Right cardiac atrium (tissue), 5 donors: ENCODE results near the gene LGR6. TPM values are rescaled to one million over a fixed set of nuclear protein-coding genes. Genes with fewer than 3 reads are reported as not detected.
A peak's percentile ranks its signal among the peaks of the same experiment; 100 is the strongest.

Experiments
- ATAC-seq, 2 donors: fragments of 200-7000 bp; cut with Tn5 transposase; one replicate each; pipeline versions ENCODE4 v1.8.0 to v1.9.1; 2020; ENCODE audit warnings: moderate library complexity in 2 of 2, mild to moderate bottlenecking in 1 of 2
- DNase-seq, 3 donors: peaks; one replicate each; pipeline ENCODE4 v3.0.0-alpha.2; 2020
- H3K27ac ChIP-seq: one replicate; pipeline ENCODE4 v1.5.1; 2013; ENCODE audit warnings: mild to moderate bottlenecking, low read length, control low read depth, moderate library complexity
- H3K27me3 ChIP-seq: one replicate; pipeline ENCODE4 v1.6.1; 2013; ENCODE audit not compliant: control insufficient read depth, insufficient read depth
- H3K4me1 ChIP-seq: one replicate; pipeline ENCODE4 v1.6.1; 2013; ENCODE audit warnings: low read length; ENCODE audit not compliant: control insufficient read depth, insufficient read depth
- H3K4me3 ChIP-seq: one replicate; pipeline ENCODE4 v1.5.1; 2013; ENCODE audit warnings: low read length, control low read depth
- H3K9me3 ChIP-seq: one replicate; pipeline ENCODE4 v1.6.1; 2013; ENCODE audit warnings: low read length; ENCODE audit not compliant: control insufficient read depth
- WGBS: extraction: QIAGEN DNeasy Blood & Tissue Kit; methylation state at CpG from one replicate; pipeline ENCODE4 v1.1.7; 2013; 5-methylcytosine and 5-hydroxymethylcytosine counted together
- intact Hi-C, 4 donors: fragments of 100-400 bp; cut with DNase I; formaldehyde crosslinking; loops; one replicate each; pipeline versions ENCODE4 v1.11.0 to v1.14.0; 2022 to 2023
- polyA plus RNA-seq: library from polyadenylated mRNA; stranded (reverse); fragments of 200-250 nt; gene quantifications from one replicate; pipeline ENCODE4 v1.2.3, GENCODE V29; 2013
- total RNA-seq, 4 donors: library from RNA; stranded (reverse); fragmentation: NEBNext Ultra II Directional; extraction: Animal tissue kit (Norgen Biotek cat#: 25700); gene quantifications; one replicate each; pipeline ENCODE4 v1.2.1, GENCODE V29; 2021
- donor health status: healthy with polysubstance abuse.
- donor health status: DM: no; HTN: yes; CAD: no.
- donor health status: DM: no; HTN: no; CAD: no.
- donor health status: DM: no; HTN: yes; CAD: no; lungs with severe emphysema.
- donor health status: DM: yes; HTN: yes; CAD: no.

LGR6 gene
- total and polyA plus RNA-seq, 5 donors: 22.4 to 52.7 (median 29.0) TPM

DNA sequence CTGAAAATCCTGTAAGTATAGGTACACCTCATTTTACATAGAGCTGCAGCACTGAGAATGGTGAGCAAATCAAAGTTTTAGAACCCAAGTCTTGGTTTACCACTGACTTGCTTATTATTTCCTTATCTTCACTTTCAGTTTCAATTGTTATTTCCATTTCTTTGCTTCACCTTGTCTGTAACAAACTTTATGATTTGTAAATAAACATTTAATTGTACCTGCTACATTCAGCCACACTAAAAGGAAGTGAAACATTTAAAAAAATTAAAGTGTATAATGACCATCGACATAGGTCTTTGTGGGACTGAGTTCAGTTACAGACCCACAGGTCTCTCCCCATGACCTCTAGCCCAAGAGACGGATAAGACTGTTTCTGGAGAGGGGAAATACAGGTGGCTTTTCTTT is 34.4 kb downstream of the LGR6 start:
- ATAC-seq: no peak
- no peaks in the 10 kb centered on the region for H3K9me3 ChIP-seq
- H3K27me3 ChIP-seq: no peaks in the 10 kb centered on the region
- no peak overlapping the region for H3K27ac ChIP-seq
- peaks cover 4% of the 10 kb centered on the region for H3K4me1 ChIP-seq
- intact Hi-C loops: no loop called here
- WGBS: 88% methylated on average over 2 of the region's 2 CpGs
- DNase-seq: no peak
- H3K4me3 ChIP-seq: no peak overlapping the region

DNA sequence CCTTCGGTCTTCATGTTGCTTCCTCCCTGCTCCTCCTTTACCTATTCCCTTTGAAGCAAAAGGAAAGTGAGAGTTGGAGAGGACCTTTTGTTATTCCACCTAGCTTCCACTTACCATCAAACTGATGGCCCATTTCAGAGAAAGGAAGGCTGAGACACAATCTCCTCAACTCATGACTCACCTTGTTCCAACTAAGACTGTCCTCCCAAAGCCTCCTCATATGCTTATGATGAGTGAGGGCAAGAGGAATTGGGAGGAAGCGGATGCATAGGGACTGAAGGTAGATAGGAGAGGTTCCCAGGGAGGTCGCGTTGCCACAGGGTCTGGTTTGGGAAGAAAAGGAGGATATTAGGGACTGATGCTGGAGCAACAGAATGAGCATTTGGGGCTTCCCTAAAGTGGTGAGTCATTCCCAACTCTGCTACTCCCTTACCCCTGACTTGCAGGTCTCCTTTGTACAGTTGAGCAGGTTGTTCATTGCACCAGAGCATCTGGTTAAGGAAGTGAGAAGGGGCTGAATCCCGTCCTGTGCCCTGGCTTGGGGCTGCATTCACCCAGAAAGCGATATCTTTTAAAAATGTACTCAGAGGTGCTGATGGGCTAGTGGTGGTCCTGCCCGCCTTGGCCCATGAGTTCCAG is 35.0 kb downstream of the LGR6 start:
- intact Hi-C loops: no loop called here

DNA sequence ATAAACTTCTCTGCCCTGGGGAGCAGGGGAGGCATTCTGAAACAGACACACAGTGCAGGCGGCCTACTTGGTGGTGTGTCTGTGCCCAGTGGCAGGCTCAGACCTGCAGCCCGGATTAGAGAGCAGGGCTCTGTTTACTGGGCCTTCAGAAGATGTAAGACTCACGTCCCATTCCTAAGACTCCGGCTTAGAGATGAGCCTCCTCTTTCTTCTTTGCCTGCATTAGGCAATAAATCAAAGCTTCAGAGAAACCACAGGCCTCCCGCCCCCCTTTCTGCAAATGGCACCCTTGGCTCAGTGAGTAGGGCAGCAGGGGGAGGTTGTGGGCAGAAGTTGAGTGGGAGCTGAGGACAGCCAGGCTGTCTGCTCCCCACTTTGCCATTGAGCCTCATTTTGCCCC is 35.8 kb downstream of the LGR6 start:
- 87% methylated on average over 5 of the region's 5 CpGs for WGBS
- intact Hi-C loops: no loop called here
- Histone ChIP-seq H3K9me3 (no peaks in the 10 kb centered on the region), H3K27me3 (no peaks in the 10 kb centered on the region), H3K4me3 (no peak overlapping the region), H3K4me1 (no peaks in the 10 kb centered on the region), H3K27ac (no peak overlapping the region)
- DNase-seq (no peak), ATAC-seq (no peak)

More for the DNA sequence above, 35.0 kb downstream of the LGR6 start:
- Histone ChIP-seq H3K4me3 (no peak overlapping the region), H3K4me1 (no peaks in the 10 kb centered on the region), H3K27me3 (no peaks in the 10 kb centered on the region), H3K9me3 (no peaks in the 10 kb centered on the region), H3K27ac (no peak overlapping the region)
- WGBS: 93% methylated on average over 7 of the region's 7 CpGs
- ATAC-seq: no peak
- no peak for DNase-seq

DNA sequence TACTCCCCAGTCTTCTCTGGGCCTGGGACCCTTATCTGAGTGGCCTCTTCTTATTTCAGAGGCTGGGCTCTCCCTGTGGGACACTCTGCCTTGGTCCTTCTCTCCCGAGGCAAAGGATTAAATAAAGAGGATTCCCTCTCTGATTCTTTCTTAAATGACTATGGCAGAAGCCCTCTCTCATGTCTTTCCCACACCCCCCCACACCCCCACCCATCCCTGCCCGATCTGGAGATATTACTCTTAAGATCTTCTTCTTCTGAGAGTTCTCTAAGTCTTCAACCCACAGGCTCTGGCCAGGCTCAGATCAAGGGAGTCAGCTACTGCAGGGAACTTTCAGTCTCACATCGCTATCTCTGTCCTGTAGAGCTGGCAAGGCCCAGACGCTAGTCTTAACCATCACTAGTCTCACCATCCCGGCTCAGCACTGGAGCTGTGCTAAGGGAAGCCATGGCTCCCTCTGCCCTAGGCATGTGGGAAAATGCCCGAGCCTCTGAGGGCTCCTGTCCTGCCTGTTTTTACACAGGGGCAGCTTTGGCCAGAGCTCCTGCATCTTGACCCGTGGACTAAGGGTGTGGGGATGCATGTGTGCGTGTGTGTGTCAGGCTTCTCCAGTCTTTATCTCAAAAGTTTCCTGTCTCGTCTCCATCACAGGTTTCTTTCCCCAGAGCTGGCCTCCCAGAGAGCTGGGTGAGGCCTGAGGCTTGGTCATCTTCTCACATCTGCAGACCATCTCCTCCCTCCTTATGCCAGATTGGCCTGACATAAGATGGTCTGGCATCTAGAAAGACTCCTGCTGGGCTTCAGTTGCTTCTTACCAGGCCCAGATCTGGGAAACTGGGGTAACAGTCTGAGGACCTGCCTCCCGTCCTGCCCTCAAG is 36.7 kb downstream of the LGR6 start:
- intact Hi-C loops: no loop called here
- DNase-seq (no peak), ATAC-seq (peak; percentile 47 to 49)
- no peak overlapping the region for H3K4me3 ChIP-seq
- H3K9me3 ChIP-seq: no peaks in the 10 kb centered on the region
- no peaks in the 10 kb centered on the region for H3K4me1 ChIP-seq
- 50% methylated on average over 10 of the region's 10 CpGs for WGBS
- no peak overlapping the region for H3K27ac ChIP-seq
- H3K27me3 ChIP-seq: no peaks in the 10 kb centered on the region

DNA sequence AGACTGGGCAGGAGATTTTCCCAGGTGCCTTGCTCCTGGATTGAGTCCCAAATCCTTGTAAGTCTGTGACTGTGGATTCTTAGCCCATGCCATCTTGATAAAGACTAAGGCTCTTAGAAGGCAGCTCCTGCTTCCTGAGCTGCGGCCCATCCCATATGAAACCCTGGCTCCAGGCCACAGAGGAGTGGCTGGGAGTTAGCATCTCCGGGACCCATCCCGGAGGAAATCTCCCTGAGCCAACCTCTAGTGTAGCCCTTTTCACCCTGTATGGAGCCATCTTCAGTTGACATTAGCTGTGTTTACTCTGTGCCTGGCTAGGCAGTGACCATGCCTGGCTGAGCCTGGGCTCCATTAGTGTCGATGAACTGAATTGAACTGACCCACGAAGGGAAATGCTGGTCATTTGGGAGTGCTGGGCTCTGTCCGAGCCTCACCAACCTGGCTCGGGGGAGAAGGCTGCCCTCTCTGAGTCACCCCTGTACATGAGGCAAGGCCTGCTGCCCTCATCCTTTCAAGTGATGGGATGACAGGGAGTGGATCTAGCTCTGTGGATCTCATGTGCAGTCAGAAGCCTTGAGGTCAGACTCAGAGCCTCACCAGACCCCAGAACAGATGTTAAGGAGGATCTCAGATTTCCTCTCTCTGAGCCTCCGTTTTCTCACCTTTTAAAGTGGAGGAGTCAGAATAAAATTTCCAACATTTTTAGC is 37.5 kb downstream of the LGR6 start:
- peak in 1 of 2 donors; percentile 49 for ATAC-seq
- Histone ChIP-seq H3K27me3 (no peaks in the 10 kb centered on the region), H3K4me1 (no peaks in the 10 kb centered on the region), H3K9me3 (no peaks in the 10 kb centered on the region), H3K4me3 (no peak overlapping the region), H3K27ac (no peak overlapping the region)
- 67% methylated on average over 8 of the region's 8 CpGs for WGBS
- DNase-seq: no peak
- intact Hi-C loops: no loop called here

DNA sequence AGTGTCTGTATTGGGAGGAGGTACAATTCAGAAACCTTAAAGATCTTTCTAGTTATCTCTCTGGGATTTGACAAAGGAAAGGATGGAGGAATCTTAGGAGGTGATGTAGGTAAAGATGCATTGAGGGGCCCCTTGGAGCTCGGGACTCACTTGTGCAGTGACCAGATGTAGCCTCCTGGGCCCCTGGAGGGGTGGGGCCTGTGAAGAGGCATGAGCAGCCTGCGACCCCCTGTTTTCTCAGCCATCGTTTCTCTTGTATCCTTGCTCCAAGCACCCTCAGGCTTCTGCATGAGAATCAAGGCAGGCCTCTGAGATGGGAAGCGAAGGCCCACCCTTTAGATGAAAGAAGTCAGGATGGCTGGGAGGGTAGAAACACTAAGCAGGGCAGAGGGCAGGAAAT is 39.6 kb downstream of the LGR6 start:
- WGBS: 66% methylated on average over 4 of the region's 4 CpGs
- H3K4me1 ChIP-seq: no peaks in the 10 kb centered on the region
- no peak overlapping the region for H3K27ac ChIP-seq
- intact Hi-C loops: no loop called here
- H3K9me3 ChIP-seq: no peaks in the 10 kb centered on the region
- ATAC-seq (no peak), DNase-seq (no peak)
- no peak overlapping the region for H3K4me3 ChIP-seq
- H3K27me3 ChIP-seq: no peaks in the 10 kb centered on the region

DNA sequence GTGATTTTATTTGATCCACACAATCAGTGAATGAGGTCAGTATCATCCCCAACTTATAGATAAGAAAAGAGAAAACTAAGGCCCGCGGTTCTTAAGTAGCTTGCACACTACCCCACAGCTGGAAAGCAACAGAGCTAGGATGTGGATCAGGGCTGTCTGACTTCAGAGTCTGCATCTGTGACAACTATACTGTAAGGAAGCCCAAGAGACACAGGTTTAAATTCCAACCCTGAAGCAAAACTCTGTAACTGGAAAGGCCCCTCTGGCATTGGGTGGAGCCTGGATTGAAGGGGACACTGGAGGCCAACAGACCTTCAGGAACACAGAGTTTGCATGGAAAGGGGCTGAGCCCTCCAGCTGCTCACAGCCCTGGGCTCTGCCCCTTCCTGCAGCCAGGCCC is 40.2 kb downstream of the LGR6 start:
- WGBS: 84% methylated on average over 2 of the region's 2 CpGs
- Histone ChIP-seq H3K27ac (no peak overlapping the region), H3K4me1 (no peaks in the 10 kb centered on the region), H3K9me3 (no peaks in the 10 kb centered on the region), H3K27me3 (no peaks in the 10 kb centered on the region), H3K4me3 (no peak overlapping the region)
- ATAC-seq (no peak), DNase-seq (no peak)
- intact Hi-C loops: no loop called here

DNA sequence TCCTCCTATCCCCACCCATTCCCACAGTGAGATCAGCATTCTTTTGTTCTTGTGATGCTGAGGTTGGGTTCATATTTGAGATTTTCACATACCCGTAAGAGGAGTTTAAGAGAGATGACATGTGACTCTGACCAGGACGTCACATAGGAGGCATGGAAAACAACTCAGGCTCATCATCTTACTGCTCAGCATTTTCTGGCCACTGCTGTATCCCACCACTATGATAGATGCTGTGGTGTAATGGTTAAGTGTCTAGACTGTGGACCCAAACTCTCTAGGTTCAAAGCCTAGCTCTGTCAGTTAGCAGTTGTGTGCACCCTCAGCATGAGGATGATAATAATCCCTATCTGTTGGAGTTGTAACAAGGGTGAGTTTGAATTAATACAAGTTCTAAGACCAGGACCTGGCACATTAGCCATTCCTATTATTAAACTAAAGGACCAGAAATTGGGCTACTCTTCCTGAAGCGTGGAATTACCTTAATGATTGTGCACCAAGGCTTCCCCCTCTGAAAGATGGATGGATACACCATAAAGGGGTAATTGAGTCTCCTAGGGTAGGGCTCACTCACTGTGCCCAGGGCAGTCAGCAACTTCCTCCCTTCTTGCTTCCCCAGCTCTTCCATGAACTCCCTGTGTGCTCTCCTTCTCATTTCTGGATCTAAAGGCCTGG is 40.9 kb downstream of the LGR6 start:
- Histone ChIP-seq H3K4me1 (no peaks in the 10 kb centered on the region), H3K9me3 (no peaks in the 10 kb centered on the region), H3K27ac (no peak overlapping the region), H3K27me3 (no peaks in the 10 kb centered on the region), H3K4me3 (no peak overlapping the region)
- no peak for ATAC-seq
- WGBS: 80% methylated on average over 3 of the region's 3 CpGs
- no peak for DNase-seq
- intact Hi-C loops: no loop called here

DNA sequence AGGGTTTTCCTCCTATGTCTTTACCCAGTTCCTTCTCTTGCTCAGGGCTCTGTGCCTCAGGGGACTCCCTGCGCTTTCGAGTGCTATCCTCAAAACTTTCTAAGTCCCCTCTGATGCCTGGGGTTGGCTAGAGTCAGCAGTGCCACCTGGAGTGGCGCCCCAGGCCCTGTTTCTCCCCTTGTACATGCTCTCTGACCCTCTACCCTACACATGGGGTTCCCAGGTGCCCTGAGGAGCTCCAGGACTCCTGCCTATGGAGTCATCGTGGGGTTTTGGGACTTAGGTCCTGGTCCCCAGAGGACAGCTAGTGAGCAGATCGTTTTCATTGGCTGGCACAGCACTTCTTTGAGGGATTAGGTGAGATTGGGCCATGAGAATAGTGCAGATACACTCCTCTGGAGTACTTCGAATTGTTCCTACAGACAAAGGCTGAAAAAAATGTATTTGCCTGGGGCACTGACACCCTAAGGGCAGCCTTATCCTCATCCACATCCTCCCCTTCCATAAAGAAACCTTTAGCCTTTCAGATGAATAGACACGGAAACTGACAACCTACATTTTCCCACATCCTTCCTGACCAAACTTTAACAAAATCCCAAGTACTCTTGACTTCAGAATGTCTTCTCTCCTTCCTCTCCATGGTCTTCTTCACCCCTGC is 41.5 kb downstream of the LGR6 start:
- ATAC-seq (no peak), DNase-seq (no peak)
- Histone ChIP-seq H3K27ac (no peak overlapping the region), H3K4me1 (no peaks in the 10 kb centered on the region), H3K9me3 (no peaks in the 10 kb centered on the region), H3K27me3 (no peaks in the 10 kb centered on the region), H3K4me3 (no peak overlapping the region)
- WGBS: 73% methylated on average over 7 of the region's 7 CpGs
- intact Hi-C loops: no loop called here
